Fibroblast of lung (primary cell): ENCODE results near the gene TMEM236.

Experiments
- EZH2 ChIP-seq: IDR thresholded peaks from 2 replicates; pipeline ENCODE4 v1.5.1; 2012; ENCODE audit warnings: low read length, control low read depth, mild to moderate bottlenecking; ENCODE audit errors: missing control alignments
- TF ChIP-seq, protein P1 (sequence below), 2 donors: IDR thresholded peaks in 1 of 2; conservative IDR thresholded peaks in 1 of 2; 1 replicate in 1 of 2; 2 replicates in 1 of 2; pipeline ENCODE4 v1.5.1; 2011 to 2012; ENCODE audit warnings: low read length in 2 of 2, control low read depth in 1 of 2, inconsistent platforms in 1 of 2, low read depth in 1 of 2, mild to moderate bottlenecking in 1 of 2

DNA sequence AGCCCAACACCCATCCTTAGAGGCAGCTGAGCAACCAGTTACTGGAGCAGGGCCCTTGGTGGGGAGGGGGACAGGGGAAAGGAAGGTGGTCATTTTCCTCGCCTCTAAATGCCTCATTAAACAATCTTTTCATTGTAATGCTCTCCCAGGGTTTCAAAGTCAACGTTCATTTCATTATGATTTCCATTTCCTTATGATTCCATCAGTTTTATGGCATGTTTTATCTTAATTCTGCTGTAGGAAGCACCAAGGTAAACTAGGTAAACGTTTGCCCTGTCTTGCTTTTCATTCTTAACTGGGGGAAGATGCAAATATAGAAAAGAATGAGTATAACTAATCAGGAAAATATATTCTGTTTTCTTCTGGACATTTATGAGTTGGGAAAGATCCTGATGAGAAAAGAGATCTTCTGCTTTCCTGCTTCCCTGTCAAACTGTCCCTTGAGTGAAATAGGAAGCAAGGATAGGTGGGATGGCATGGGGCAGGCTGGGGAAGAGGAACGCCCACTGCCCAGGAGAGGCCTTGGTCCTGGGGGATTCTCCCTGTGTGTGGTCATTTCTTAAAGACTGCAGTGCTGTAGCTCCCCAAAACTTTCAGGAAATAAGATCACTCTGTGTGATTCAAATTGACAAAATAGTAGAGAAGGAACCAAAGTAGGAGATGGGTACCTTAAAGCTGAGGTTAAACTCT is 20.5 kb upstream of the TMEM236 start:
- TF ChIP-seq, protein P1, sequence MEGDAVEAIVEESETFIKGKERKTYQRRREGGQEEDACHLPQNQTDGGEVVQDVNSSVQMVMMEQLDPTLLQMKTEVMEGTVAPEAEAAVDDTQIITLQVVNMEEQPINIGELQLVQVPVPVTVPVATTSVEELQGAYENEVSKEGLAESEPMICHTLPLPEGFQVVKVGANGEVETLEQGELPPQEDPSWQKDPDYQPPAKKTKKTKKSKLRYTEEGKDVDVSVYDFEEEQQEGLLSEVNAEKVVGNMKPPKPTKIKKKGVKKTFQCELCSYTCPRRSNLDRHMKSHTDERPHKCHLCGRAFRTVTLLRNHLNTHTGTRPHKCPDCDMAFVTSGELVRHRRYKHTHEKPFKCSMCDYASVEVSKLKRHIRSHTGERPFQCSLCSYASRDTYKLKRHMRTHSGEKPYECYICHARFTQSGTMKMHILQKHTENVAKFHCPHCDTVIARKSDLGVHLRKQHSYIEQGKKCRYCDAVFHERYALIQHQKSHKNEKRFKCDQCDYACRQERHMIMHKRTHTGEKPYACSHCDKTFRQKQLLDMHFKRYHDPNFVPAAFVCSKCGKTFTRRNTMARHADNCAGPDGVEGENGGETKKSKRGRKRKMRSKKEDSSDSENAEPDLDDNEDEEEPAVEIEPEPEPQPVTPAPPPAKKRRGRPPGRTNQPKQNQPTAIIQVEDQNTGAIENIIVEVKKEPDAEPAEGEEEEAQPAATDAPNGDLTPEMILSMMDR (conservative IDR thresholded peaks at IDR 0.05 in 1 of 2, IDR thresholded peaks at IDR 0.05 in 1 of 2; ENCODE audit: low read depth in 1 of 2, low read length in 2 of 2), result no peak
- no peak for TF ChIP-seq EZH2
